Gastrocnemius medialis (tissue), 4 donors: ENCODE data around the gene HCN2. TPM values are rescaled to one million over a fixed set of nuclear protein-coding genes. Genes with fewer than 3 reads are reported as not detected.

Source experiments
- ATAC-seq, 2 donors: fragments of 150-250 bp; one replicate each; pipeline ENCODE4 v1.9.1; 2016
- DNase-seq, 2 donors: peaks; one replicate each; pipeline ENCODE4 v3.0.0-alpha.2; 2019
- H3K27ac ChIP-seq, 4 donors: fragments of 200-600 bp; sonication (generic); 1 replicate in 1 of 4; 2 replicates in 3 of 4; pipeline ENCODE4 v1.5.1; 2016 to 2018; ENCODE audit warnings: mild to moderate bottlenecking in 2 of 4, moderate library complexity in 1 of 4
- H3K27me3 ChIP-seq, 3 donors: fragments of 200-600 bp; sonication (generic) in 2 of 3; 1 replicate in 1 of 3; 2 replicates in 2 of 3; pipeline versions ENCODE4 v1.5.1 to v1.6.0; 2016 to 2019; ENCODE audit warnings: mild to moderate bottlenecking in 1 of 3, moderate library complexity in 1 of 3
- H3K36me3 ChIP-seq, 2 donors: fragments of 200-600 bp; sonication (generic) in 1 of 2; one replicate each; pipeline ENCODE4 v1.5.1; 2017 to 2018
- H3K4me1 ChIP-seq, 2 donors: fragments of 200-600 bp; sonication (generic) in 1 of 2; one replicate each; pipeline ENCODE4 v1.5.1; 2016 to 2017; ENCODE audit warnings: mild to moderate bottlenecking in 2 of 2
- H3K4me3 ChIP-seq, 4 donors: fragments of 200-600 bp; sonication (generic) in 3 of 4; 1 replicate in 1 of 4; 2 replicates in 3 of 4; pipeline ENCODE4 v1.5.1; 2016 to 2019; ENCODE audit warnings: mild to moderate bottlenecking in 2 of 4
- H3K9me3 ChIP-seq, 3 donors: fragments of 200-600 bp; sonication (generic) in 2 of 3; 1 replicate in 1 of 3; 2 replicates in 2 of 3; pipeline ENCODE4 v1.5.1; 2016 to 2019
- CTCF ChIP-seq, 5 experiments: fragments of 450-650 bp in 3 of 5; fragments of 200-600 bp in 2 of 5; sonication (generic) in 2 of 5; IDR thresholded peaks in 4 of 5; conservative IDR thresholded peaks in 1 of 5; 1 replicate in 4 of 5; 2 replicates in 1 of 5; pipeline ENCODE4 v1.5.1; 2016 to 2019; ENCODE audit warnings: antibody characterized with exemption in 5 of 5, mild to moderate bottlenecking in 3 of 5, moderate library complexity in 3 of 5
- POLR2A ChIP-seq, 2 donors: fragments of 450-650 bp; IDR thresholded peaks; one replicate each; pipeline ENCODE4 v1.6.1; 2017; ENCODE audit warnings: antibody characterized with exemption in 2 of 2, mild to moderate bottlenecking in 2 of 2, moderate library complexity in 2 of 2
- in situ Hi-C, 4 donors: fragments of 200-750 bp; cut with MboI; loops; one replicate each; pipeline versions ENCODE4 v1.15.0 to v1.8.0; 2017; ENCODE audit warnings: low sequenced_read_pairs in 4 of 4
- intact Hi-C: fragments of 100-400 bp; cut with DNase I; formaldehyde crosslinking; loops from one replicate; pipeline ENCODE4 v1.15.1; 2023; ENCODE audit warnings: low total_unique reads
- total RNA-seq, 4 donors: library from RNA; depleted of rRNA; stranded (reverse); fragments of >200 nt; gene quantifications; one replicate each; pipeline versions ENCODE4 v1.1.0 to v1.2.3, GENCODE V29; 2016

Gene HCN2
- total RNA-seq, 4 donors from 2014 or later = 0.10 TPM; not detected in 3

GRCh38 chr19:651114-651818 lies 61.6 kb downstream of the HCN2 start:
- no peaks in the 10 kb centered on the region for H3K9me3 ChIP-seq
- TF ChIP-seq CTCF (IDR thresholded peaks at IDR 0.05 in 4 of 5, conservative IDR thresholded peaks at IDR 0.05 in 1 of 5) (no peak), POLR2A (IDR thresholded peaks at IDR 0.05) (no peak)
- no peaks in the 10 kb centered on the region for H3K27me3 ChIP-seq
- ATAC-seq (no peak), DNase-seq (no peak)
- H3K27ac ChIP-seq = no peak overlapping the region
- no peaks in the 10 kb centered on the region for H3K4me1 ChIP-seq
- no peak overlapping the region for H3K4me3 ChIP-seq
- in situ Hi-C loops (no loop called here), intact Hi-C loops (no loop called here)
- H3K36me3 ChIP-seq = peaks cover 0 to 43% of the 10 kb centered on the region in 2 donors

- Histone ChIP-seq H3K36me3 (peaks cover 0 to 38% of the 10 kb centered on the region in 2 donors), H3K9me3 (no peaks in the 10 kb centered on the region), H3K4me3 (no peak overlapping the region), H3K27me3 (no peaks in the 10 kb centered on the region), H3K27ac (no peak overlapping the region), H3K4me1 (peaks cover 0 to 1% of the 10 kb centered on the region in 2 donors)
- intact Hi-C loops (no loop called here), in situ Hi-C loops (no loop called here)
- DNase-seq = no peak
- no peak for ATAC-seq
- no peak for TF ChIP-seq POLR2A (IDR thresholded peaks at IDR 0.05)
- TF ChIP-seq CTCF (IDR thresholded peaks at IDR 0.05 in 4 of 5, conservative IDR thresholded peaks at IDR 0.05 in 1 of 5) = no peak
Observed at GRCh38 chr19:651991-652390, 62.3 kb downstream of the HCN2 start.

GRCh38 chr19:652467-653389 lies 63.0 kb downstream of the HCN2 start:
- no peak for DNase-seq
- TF ChIP-seq CTCF (IDR thresholded peaks at IDR 0.05 in 4 of 5, conservative IDR thresholded peaks at IDR 0.05 in 1 of 5) (no peak), POLR2A (IDR thresholded peaks at IDR 0.05) (no peak)
- intact Hi-C loops = no loop called here

DNA sequence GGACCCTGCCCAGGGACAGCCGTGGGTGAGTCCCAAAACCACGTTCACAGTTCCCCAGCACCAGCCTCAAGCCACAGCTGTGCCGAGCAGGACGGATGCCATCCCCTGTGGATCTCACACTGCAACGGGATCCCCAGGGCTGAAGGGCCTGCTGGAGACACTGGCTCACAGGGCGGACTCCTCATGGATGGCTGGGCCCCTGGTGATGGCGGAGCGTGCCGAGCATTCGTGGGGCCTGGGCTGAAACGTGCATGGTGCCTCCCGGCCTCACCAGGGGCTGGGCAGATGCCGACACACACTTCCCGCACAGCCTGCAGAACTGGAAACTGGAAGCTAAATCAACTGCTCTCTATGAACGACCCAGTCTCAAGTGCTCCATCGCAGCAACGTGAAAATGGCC lies 63.7 kb downstream of the HCN2 start:
- H3K9me3 ChIP-seq = no peaks in the 10 kb centered on the region
- intact Hi-C loops = no loop called here
- no peak for ATAC-seq
- H3K4me1 ChIP-seq = peaks cover 0 to 14% of the 10 kb centered on the region in 2 donors
- in situ Hi-C loops = no loop called here
- H3K27ac ChIP-seq = no peak overlapping the region
- TF ChIP-seq CTCF (IDR thresholded peaks at IDR 0.05 in 4 of 5, conservative IDR thresholded peaks at IDR 0.05 in 1 of 5) = no peak
- no peak for TF ChIP-seq POLR2A (IDR thresholded peaks at IDR 0.05)
- H3K27me3 ChIP-seq = no peaks in the 10 kb centered on the region
- no peak overlapping the region for H3K4me3 ChIP-seq
- no peak for DNase-seq
- peaks cover 0 to 24% of the 10 kb centered on the region in 2 donors for H3K36me3 ChIP-seq

More at GRCh38 chr19:652467-653389, 63.0 kb downstream of the HCN2 start:
- H3K4me3 ChIP-seq = no peak overlapping the region
- H3K36me3 ChIP-seq = peaks cover 0 to 31% of the 10 kb centered on the region in 2 donors
- no peak overlapping the region for H3K27ac ChIP-seq
- in situ Hi-C loops = no loop called here
- H3K27me3 ChIP-seq = no peaks in the 10 kb centered on the region
- no peaks in the 10 kb centered on the region for H3K9me3 ChIP-seq
- ATAC-seq = no peak
- peaks cover 0 to 7% of the 10 kb centered on the region in 2 donors for H3K4me1 ChIP-seq
